GM19035 (cell line): ENCODE data around the gene GOLGA1.
"Not testable (repeated sequence)": the region's sequence is repeated elsewhere in the genome, so short reads cannot be mapped to it uniquely, and the experiment has no call there.

Source experiments
- ATAC-seq: cut with Tn5 transposase; IDR thresholded peaks from one replicate; pipeline ENCODE4 v1.9.1; 2021; ENCODE audit not compliant: unreplicated experiment

Gene GOLGA1

GRCh38 chr9:124841075-124841821 lies 99.6 kb downstream of the GOLGA1 start:
- no peak for ATAC-seq

- no peak for ATAC-seq
Observed at GRCh38 chr9:124840300-124840833, 100.5 kb downstream of the GOLGA1 start.

- ATAC-seq, result no peak
Observed at GRCh38 chr9:124839612-124840299, 101.1 kb downstream of the GOLGA1 start.

- not testable (repeated sequence) for ATAC-seq
Observed at GRCh38 chr9:124838567-124839275, 102.2 kb downstream of the GOLGA1 start.

- ATAC-seq, result not testable (repeated sequence)
Observed at GRCh38 chr9:124838132-124838531, 102.8 kb downstream of the GOLGA1 start.

- ATAC-seq, result no peak
Observed at GRCh38 chr9:124835026-124835557, 105.8 kb downstream of the GOLGA1 start.

- no peak for ATAC-seq
Observed at GRCh38 chr9:124834591-124834990, 106.3 kb downstream of the GOLGA1 start.

- no peak for ATAC-seq
Observed at GRCh38 chr9:124831642-124832364, 109.1 kb downstream of the GOLGA1 start.

GRCh38 chr9:124830593-124830992 lies 110.3 kb downstream of the GOLGA1 start:
- no peak for ATAC-seq

- no peak for ATAC-seq
Observed at GRCh38 chr9:124829334-124829669, 111.6 kb downstream of the GOLGA1 start.

GRCh38 chr9:124828489-124829333 lies 112.2 kb downstream of the GOLGA1 start:
- no peak for ATAC-seq
